Stomach (tissue), 9 donors: Measurements from ENCODE around the gene SIX1. TPM values are rescaled to one million over a fixed set of nuclear protein-coding genes. Genes with fewer than 3 reads are reported as not detected.

Source experiments
- DNase-seq, 2 donors: peaks; one replicate each; pipeline versions ENCODE4 v3.0.0 to v3.0.0-alpha.2; 2013 to 2019
- H3K27ac ChIP-seq, 5 donors: fragments of 200-600 bp in 4 of 5; sonication (generic) in 4 of 5; one replicate each; pipeline ENCODE4 v1.5.1; 2013 to 2019; ENCODE audit warnings: mild to moderate bottlenecking in 1 of 5, moderate library complexity in 1 of 5
- H3K27me3 ChIP-seq, 3 donors: fragments of 200-600 bp; sonication (generic); one replicate each; pipeline ENCODE4 v1.5.1; 2017 to 2019; ENCODE audit warnings: mixed run types in 1 of 3
- H3K36me3 ChIP-seq, 4 donors: fragments of 200-600 bp; sonication (generic); 1 replicate in 3 of 4; 2 replicates in 1 of 4; pipeline ENCODE4 v1.5.1; 2016 to 2019
- H3K4me1 ChIP-seq, 4 donors: fragments of 200-600 bp; sonication (generic); one replicate each; pipeline ENCODE4 v1.5.1; 2016 to 2019
- H3K4me3 ChIP-seq, 4 donors: fragments of 200-600 bp; sonication (generic) in 3 of 4; one replicate each; pipeline ENCODE4 v1.5.1; 2016 to 2019; ENCODE audit warnings: mild to moderate bottlenecking in 1 of 4
- H3K9me3 ChIP-seq, 4 donors: fragments of 200-600 bp; sonication (generic); one replicate each; pipeline ENCODE4 v1.5.1; 2016 to 2019
- CTCF ChIP-seq, 7 experiments: fragments of 450-650 bp in 4 of 7; fragments of 200-600 bp in 3 of 7; sonication (generic) in 3 of 7; IDR thresholded peaks; one replicate each; pipeline ENCODE4 v1.5.1; 2016 to 2019; ENCODE audit warnings: antibody characterized with exemption in 7 of 7, control low read depth in 2 of 7, mild to moderate bottlenecking in 1 of 7
- EP300 ChIP-seq: sonication (generic); formaldehyde crosslinking; IDR thresholded peaks from one replicate; pipeline ENCODE4 v1.6.1; 2017; ENCODE audit warnings: antibody characterized with exemption
- POLR2A ChIP-seq, 4 donors: fragments of 450-650 bp; IDR thresholded peaks; one replicate each; pipeline ENCODE4 v1.6.1; 2016; ENCODE audit warnings: antibody characterized with exemption in 4 of 4, control low read depth in 2 of 4, mild to moderate bottlenecking in 1 of 4, moderate library complexity in 1 of 4
- POLR2AphosphoS5 ChIP-seq, 3 donors: sonication (generic); formaldehyde crosslinking; IDR thresholded peaks; one replicate each; pipeline ENCODE4 v1.6.1; 2016; ENCODE audit warnings: antibody characterized with exemption in 3 of 3
- WGBS, 5 donors: extraction: QIAGEN DNeasy Blood & Tissue Kit in 3 of 5; methylation state at CpG; one replicate each; pipeline versions ENCODE4 v1.1.5 to v1.1.7; 2013 to 2018; 5-methylcytosine and 5-hydroxymethylcytosine counted together
- intact Hi-C: fragments of 100-400 bp; cut with DNase I; formaldehyde crosslinking; loops from one replicate; pipeline ENCODE4 v1.15.1; 2023; ENCODE audit warnings: low total_unique reads
- polyA plus RNA-seq, 3 donors: library from polyadenylated mRNA; stranded (reverse); fragments of 200-250 nt; gene quantifications; one replicate each; pipeline ENCODE4 v1.2.3, GENCODE V29; 2013
- total RNA-seq, 5 donors: library from RNA; depleted of rRNA; stranded (reverse); fragments of >200 nt; gene quantifications; one replicate each; pipeline versions ENCODE4 v1.1.0 to v1.2.3, GENCODE V29; 2014 to 2016
- donor health status: healthy with polysubstance abuse.
- donor health status: Bipolar disorder and iron deficiency.
- donor health status: healthy.

SIX1 gene
- total and polyA plus RNA-seq, 8 donors = 0.19 to 8.0 (median 0.67) TPM; not detected in 4

- no peak overlapping the region for H3K27ac ChIP-seq
- 65 to 82% (median 77%) methylated on average over 2 of the region's 2 CpGs for WGBS, 5 donors
- intact Hi-C loops = no loop called here
- no peak overlapping the region for H3K4me3 ChIP-seq
- peaks cover 5 to 8% (median 6%) of the 10 kb centered on the region in 4 donors for H3K4me1 ChIP-seq
- peaks cover 5 to 25% (median 10%) of the 10 kb centered on the region in 3 donors for H3K27me3 ChIP-seq
- no peaks in the 10 kb centered on the region for H3K9me3 ChIP-seq
- H3K36me3 ChIP-seq = no peaks in the 10 kb centered on the region
- DNase-seq = no peak
- TF ChIP-seq POLR2AphosphoS5 (IDR thresholded peaks at IDR 0.05) = no peak
- TF ChIP-seq CTCF (IDR thresholded peaks at IDR 0.05) = no peak
- no peak for TF ChIP-seq EP300
- TF ChIP-seq POLR2A (IDR thresholded peaks at IDR 0.05) = no peak
These were observed 16.5 kb downstream of the SIX1 start for GRCh38 chr14:60632777-60633176.

- no peak overlapping the region for H3K4me3 ChIP-seq
- no peaks in the 10 kb centered on the region for H3K9me3 ChIP-seq
- no peaks in the 10 kb centered on the region for H3K36me3 ChIP-seq
- no peak for DNase-seq
- no peak overlapping the region for H3K27ac ChIP-seq
- intact Hi-C loops = no loop called here
- WGBS, 5 donors = 38 to 62% (median 54%) methylated on average over 3 of the region's 3 CpGs
- no peak for TF ChIP-seq EP300
- TF ChIP-seq POLR2A (IDR thresholded peaks at IDR 0.05) = no peak
- TF ChIP-seq CTCF (IDR thresholded peaks at IDR 0.05) = no peak
- TF ChIP-seq POLR2AphosphoS5 (IDR thresholded peaks at IDR 0.05) = no peak
- H3K27me3 ChIP-seq = peaks cover 0 to 20% (median 5%) of the 10 kb centered on the region in 3 donors
- H3K4me1 ChIP-seq = peaks cover 0 to 2% (median 1%) of the 10 kb centered on the region in 4 donors
These were observed 17.0 kb downstream of the SIX1 start for GRCh38 chr14:60632257-60632656.

GRCh38 chr14:60631842-60632241 is 17.4 kb downstream of the SIX1 start:
- H3K4me3 ChIP-seq = no peak overlapping the region
- intact Hi-C loops = no loop called here
- H3K27me3 ChIP-seq = peaks cover 0 to 16% (median under 1%) of the 10 kb centered on the region in 3 donors
- no peak for TF ChIP-seq CTCF (IDR thresholded peaks at IDR 0.05)
- TF ChIP-seq POLR2A (IDR thresholded peaks at IDR 0.05) = no peak
- TF ChIP-seq POLR2AphosphoS5 (IDR thresholded peaks at IDR 0.05) = no peak
- TF ChIP-seq EP300 = no peak
- DNase-seq = no peak
- 78 to 86% (median 83%) methylated on average over 2 of the region's 2 CpGs for WGBS, 5 donors
- no peaks in the 10 kb centered on the region for H3K9me3 ChIP-seq
- H3K27ac ChIP-seq = no peak overlapping the region
- no peaks in the 10 kb centered on the region for H3K36me3 ChIP-seq
- no peaks in the 10 kb centered on the region for H3K4me1 ChIP-seq

- H3K9me3 ChIP-seq = no peaks in the 10 kb centered on the region
- H3K27ac ChIP-seq = no peak overlapping the region
- intact Hi-C loops = no loop called here
- DNase-seq = no peak
- TF ChIP-seq POLR2AphosphoS5 (IDR thresholded peaks at IDR 0.05) (no peak), POLR2A (IDR thresholded peaks at IDR 0.05) (no peak), CTCF (IDR thresholded peaks at IDR 0.05) (no peak), EP300 (no peak)
- H3K4me1 ChIP-seq = peaks cover 0 to 8% (median 6%) of the 10 kb centered on the region in 4 donors
- H3K27me3 ChIP-seq = no peaks in the 10 kb centered on the region
- no peak overlapping the region for H3K4me3 ChIP-seq
- H3K36me3 ChIP-seq = no peaks in the 10 kb centered on the region
These were observed 19.1 kb downstream of the SIX1 start for GRCh38 chr14:60630129-60630528.
